Measurements from ENCODE around the gene TNF. TPM values are rescaled to one million over a fixed set of nuclear protein-coding genes. Genes with fewer than 3 reads are reported as not detected.
A peak's percentile ranks its signal among the peaks of the same experiment; 100 is the strongest.

The TNF gene
- total RNA-seq, 1 experiment from 2014 or later: 0.64 TPM

GRCh38 chr6:31580807-31581433, 5.6 kb downstream of the TNF start:
- CTCF ChIA-PET: interaction anchor here (0.6 to 3.0 kb wide), 6 partner anchors 11 to 56 kb away, joined by 3 to 22 read pairs (median 10); partner anchors contain the start of genes ATP6V1G2, NCR3 and NFKBIL1
- Histone ChIP-seq H3K9me3 (ENCODE audit: control insufficient read depth, insufficient read depth, low read depth, low read length) (no peaks in the 10 kb centered on the region), H3K27me3 (ENCODE audit: control insufficient read depth, insufficient read depth, low read length) (no peaks in the 10 kb centered on the region), H3K4me3 (ENCODE audit: low read depth in 2 of 2, low read length in 2 of 2) (peak overlapping the region; percentile 78 to 80), H3K27ac (ENCODE audit: low read length) (peak overlapping the region; percentile 84), H3K4me1 (ENCODE audit: control insufficient read depth, insufficient read depth, low read length) (peaks cover 22% of the 10 kb centered on the region), H3K36me3 (ENCODE audit: control insufficient read depth, insufficient read depth, low read length) (no peaks in the 10 kb centered on the region)
- no peak; the same call in 1 of the 2 replicates for TF ChIP-seq POLR2AphosphoS5 (IDR thresholded peaks at IDR 0.05; ENCODE audit: low read depth, low read length)
- TF ChIP-seq, protein P1, sequence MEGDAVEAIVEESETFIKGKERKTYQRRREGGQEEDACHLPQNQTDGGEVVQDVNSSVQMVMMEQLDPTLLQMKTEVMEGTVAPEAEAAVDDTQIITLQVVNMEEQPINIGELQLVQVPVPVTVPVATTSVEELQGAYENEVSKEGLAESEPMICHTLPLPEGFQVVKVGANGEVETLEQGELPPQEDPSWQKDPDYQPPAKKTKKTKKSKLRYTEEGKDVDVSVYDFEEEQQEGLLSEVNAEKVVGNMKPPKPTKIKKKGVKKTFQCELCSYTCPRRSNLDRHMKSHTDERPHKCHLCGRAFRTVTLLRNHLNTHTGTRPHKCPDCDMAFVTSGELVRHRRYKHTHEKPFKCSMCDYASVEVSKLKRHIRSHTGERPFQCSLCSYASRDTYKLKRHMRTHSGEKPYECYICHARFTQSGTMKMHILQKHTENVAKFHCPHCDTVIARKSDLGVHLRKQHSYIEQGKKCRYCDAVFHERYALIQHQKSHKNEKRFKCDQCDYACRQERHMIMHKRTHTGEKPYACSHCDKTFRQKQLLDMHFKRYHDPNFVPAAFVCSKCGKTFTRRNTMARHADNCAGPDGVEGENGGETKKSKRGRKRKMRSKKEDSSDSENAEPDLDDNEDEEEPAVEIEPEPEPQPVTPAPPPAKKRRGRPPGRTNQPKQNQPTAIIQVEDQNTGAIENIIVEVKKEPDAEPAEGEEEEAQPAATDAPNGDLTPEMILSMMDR (IDR thresholded peaks at IDR 0.05): peak; percentile 99
- no peak for TF ChIP-seq TCF7L2 (IDR thresholded peaks at IDR 0.05; ENCODE audit: low read depth, low read length)
- TF ChIP-seq SIN3A (IDR thresholded peaks at IDR 0.05; ENCODE audit: borderline replicate concordance, insufficient read depth, low read depth, low read length): peak; percentile 47; the same call in 1 of the 2 replicates
- TF ChIP-seq, protein P2, sequence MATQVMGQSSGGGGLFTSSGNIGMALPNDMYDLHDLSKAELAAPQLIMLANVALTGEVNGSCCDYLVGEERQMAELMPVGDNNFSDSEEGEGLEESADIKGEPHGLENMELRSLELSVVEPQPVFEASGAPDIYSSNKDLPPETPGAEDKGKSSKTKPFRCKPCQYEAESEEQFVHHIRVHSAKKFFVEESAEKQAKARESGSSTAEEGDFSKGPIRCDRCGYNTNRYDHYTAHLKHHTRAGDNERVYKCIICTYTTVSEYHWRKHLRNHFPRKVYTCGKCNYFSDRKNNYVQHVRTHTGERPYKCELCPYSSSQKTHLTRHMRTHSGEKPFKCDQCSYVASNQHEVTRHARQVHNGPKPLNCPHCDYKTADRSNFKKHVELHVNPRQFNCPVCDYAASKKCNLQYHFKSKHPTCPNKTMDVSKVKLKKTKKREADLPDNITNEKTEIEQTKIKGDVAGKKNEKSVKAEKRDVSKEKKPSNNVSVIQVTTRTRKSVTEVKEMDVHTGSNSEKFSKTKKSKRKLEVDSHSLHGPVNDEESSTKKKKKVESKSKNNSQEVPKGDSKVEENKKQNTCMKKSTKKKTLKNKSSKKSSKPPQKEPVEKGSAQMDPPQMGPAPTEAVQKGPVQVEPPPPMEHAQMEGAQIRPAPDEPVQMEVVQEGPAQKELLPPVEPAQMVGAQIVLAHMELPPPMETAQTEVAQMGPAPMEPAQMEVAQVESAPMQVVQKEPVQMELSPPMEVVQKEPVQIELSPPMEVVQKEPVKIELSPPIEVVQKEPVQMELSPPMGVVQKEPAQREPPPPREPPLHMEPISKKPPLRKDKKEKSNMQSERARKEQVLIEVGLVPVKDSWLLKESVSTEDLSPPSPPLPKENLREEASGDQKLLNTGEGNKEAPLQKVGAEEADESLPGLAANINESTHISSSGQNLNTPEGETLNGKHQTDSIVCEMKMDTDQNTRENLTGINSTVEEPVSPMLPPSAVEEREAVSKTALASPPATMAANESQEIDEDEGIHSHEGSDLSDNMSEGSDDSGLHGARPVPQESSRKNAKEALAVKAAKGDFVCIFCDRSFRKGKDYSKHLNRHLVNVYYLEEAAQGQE (IDR thresholded peaks at IDR 0.05; ENCODE audit: insufficient read depth in 1 of 2, low read depth in 2 of 2, low read length in 1 of 2): 0 out of 4 replicates have a peak, but pooled peaks of 1 of the 2 experiments have one; percentile 8
- in situ Hi-C loops (cut with HindIII; ENCODE audit: low pct_unique_long_range_greater_than_20kb, low sequenced_read_pairs) (no loop called here), intact Hi-C loops (cut with micrococcal nuclease; ENCODE audit: unreplicated experiment) (loop anchor here (2.0 kb wide), 1 partner anchor 16 kb away; no protein-coding TSS in a partner anchor)
- ATAC-seq: peak; percentile 92
- no peak for DNase-seq (ENCODE audit: low read depth, low spot score)
- no TSS peak for BruUV-seq (replicated peaks)
- POLR2A ChIA-PET: interaction anchor here (1.1 kb wide), 1 partner anchor 69 kb away, joined by 4 read pairs; no protein-coding TSS in a partner anchor

DNA sequence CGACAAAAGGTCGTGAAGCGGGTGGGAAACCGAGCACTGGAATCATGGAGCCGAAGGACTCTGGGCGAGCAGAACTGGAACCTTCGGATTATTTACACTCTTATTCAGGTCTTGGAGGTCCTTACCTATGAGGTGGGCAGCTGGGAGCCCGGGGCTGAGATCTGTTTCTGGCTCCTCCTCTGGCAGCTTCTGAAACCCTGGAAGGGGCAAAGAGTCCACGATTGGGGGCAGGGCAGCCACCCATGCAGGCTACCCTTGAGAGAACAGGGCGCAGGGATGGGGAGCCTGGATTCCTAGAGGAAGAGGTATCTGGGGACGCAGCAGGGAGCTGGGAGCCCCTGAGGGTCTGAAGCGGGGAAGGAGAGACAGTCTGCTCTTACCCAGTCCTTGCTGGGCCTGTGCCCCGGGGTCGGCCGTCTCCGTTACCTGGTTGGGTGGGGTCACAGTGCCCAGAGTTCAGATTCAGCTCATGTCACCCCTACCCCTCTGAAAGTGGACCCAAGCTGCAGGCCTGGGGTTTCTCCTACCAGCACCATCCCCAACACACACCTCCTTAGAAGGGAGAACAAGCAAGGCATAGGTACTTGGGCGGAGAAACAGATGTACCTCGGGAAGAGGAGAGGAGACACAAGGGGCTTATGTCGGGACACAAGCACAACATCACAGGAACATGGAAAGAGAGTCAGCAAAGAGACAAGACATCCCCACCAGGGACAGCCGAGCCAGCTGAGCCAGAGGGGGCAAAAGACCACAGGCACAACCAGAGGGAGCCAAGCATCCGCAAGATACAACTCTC, 6.3 kb downstream of the TNF start:
- intact Hi-C loops (cut with micrococcal nuclease; ENCODE audit: unreplicated experiment) (loop anchor here (2.0 kb wide), 1 partner anchor 15 kb away; no protein-coding TSS in a partner anchor), in situ Hi-C loops (cut with HindIII; ENCODE audit: low pct_unique_long_range_greater_than_20kb, low sequenced_read_pairs) (no loop called here)
- peak; percentile 4; the same call in 1 of the 2 replicates for ATAC-seq
- DNase-seq (ENCODE audit: low read depth, low spot score): no peak
- H3K27ac ChIP-seq (ENCODE audit: low read length): peak overlapping the region; percentile 84
- no peaks in the 10 kb centered on the region for H3K36me3 ChIP-seq (ENCODE audit: control insufficient read depth, insufficient read depth, low read length)
- H3K9me3 ChIP-seq (ENCODE audit: control insufficient read depth, insufficient read depth, low read depth, low read length): no peaks in the 10 kb centered on the region
- ChIA-PET POLR2A (no interaction called here), CTCF (interaction anchor here (3.0 kb wide), 1 partner anchor 16 kb away, joined by 22 read pairs; no protein-coding TSS in a partner anchor)
- H3K27me3 ChIP-seq (ENCODE audit: control insufficient read depth, insufficient read depth, low read length): no peaks in the 10 kb centered on the region
- TF ChIP-seq, protein P2 (IDR thresholded peaks at IDR 0.05; ENCODE audit: insufficient read depth in 1 of 2, low read depth in 2 of 2, low read length in 1 of 2): no peak
- TF ChIP-seq, protein P1 (IDR thresholded peaks at IDR 0.05): no peak
- TF ChIP-seq SIN3A (IDR thresholded peaks at IDR 0.05; ENCODE audit: borderline replicate concordance, insufficient read depth, low read depth, low read length) (no peak), TCF7L2 (IDR thresholded peaks at IDR 0.05; ENCODE audit: low read depth, low read length) (no peak), POLR2AphosphoS5 (IDR thresholded peaks at IDR 0.05; ENCODE audit: low read depth, low read length) (no peak; the same call in 1 of the 2 replicates)
- no TSS peak for BruUV-seq (replicated peaks)
- peaks cover 22% of the 10 kb centered on the region for H3K4me1 ChIP-seq (ENCODE audit: control insufficient read depth, insufficient read depth, low read length)
- H3K4me3 ChIP-seq (ENCODE audit: low read depth in 2 of 2, low read length in 2 of 2): peak overlapping the region; percentile 78 to 80

All from Panc1 (cell line).